Astrocyte (in vitro differentiated cells and primary cell): ENCODE data around the gene DIAPH1.

Source experiments
- CTCF ChIP-seq: IDR thresholded peaks from 2 replicates; pipeline ENCODE4 v1.5.1; 2011; ENCODE audit warnings: low read depth, mild to moderate bottlenecking, inconsistent platforms, low read length, moderate library complexity; ENCODE audit not compliant: insufficient read depth
- EZH2 ChIP-seq: IDR thresholded peaks from 2 replicates; pipeline ENCODE4 v1.6.1; 2012; ENCODE audit warnings: mild to moderate bottlenecking, low read length, inconsistent platforms; ENCODE audit not compliant: insufficient read depth

- TF ChIP-seq CTCF (no peak), EZH2 (no peak)
These were observed 44.7 kb downstream of the DIAPH1 start for GRCh38 chr5:141574122-141574510.
